GM18868 (cell line): ENCODE data around the gene SLC35A2.
"Not testable (repeated sequence)": the region's sequence is repeated elsewhere in the genome, so short reads cannot be mapped to it uniquely, and the experiment has no call there.

Source experiments
- ATAC-seq: cut with Tn5 transposase; IDR thresholded peaks from one replicate; pipeline ENCODE4 v1.9.1; 2021; ENCODE audit warnings: mild to moderate bottlenecking, moderate library complexity; ENCODE audit not compliant: unreplicated experiment

Gene SLC35A2

DNA sequence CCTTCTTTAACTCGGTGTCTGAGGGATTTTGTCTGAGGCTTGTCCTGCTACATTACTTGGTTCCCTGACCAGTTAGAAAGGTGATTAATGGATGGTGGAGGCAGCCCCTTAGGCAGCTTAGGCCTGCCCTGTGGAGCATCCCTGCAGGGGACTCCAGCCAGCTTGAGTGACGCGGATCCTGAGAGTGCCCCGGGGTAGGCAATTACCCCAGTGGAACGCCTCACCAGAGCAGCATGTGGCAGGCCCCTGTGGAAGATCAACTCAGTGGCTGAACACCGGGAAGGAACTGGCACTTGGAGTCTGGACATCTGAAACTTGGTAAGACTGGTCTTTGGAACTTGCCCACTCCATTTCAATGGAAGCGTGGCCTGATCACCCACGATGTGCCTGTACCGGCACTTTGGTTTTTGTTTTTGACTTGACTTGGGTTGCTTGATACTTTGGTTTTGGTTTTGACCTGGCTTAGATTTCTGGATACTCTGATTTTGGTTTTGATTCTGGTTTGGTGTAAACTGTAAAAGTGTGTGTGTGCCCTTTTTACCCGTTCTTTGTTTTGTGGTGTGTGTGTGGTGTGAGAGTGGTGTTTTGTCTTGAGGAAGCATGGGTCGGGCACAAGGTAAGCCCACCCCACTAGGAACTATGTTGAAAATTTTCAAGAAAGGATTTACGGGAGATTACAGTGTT is 57.2 kb downstream of the SLC35A2 start:
- not testable (repeated sequence) for ATAC-seq

DNA sequence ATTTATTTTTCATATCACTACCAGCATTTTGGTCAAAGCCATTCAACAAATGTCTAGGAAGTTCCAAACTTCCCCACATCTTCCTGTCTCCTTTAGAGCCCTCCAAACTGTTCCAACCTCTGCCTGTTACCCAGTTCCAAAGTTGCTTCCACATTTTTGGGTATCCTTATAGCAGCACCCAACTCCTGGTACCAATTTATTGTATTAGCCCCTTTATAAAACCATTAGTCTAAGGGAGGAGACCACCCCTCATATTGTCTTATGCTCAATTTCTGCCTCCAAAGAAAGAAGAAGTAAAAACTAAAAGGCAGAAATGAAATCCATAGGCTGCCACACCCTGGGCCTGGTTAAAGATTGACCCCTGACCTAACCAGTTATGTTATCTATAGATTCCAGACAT is 58.0 kb downstream of the SLC35A2 start:
- not testable (repeated sequence) for ATAC-seq
